GM21515 (cell line): Measurements from ENCODE around the gene KRT6C.

Experiments used
- ATAC-seq: cut with Tn5 transposase; IDR thresholded peaks from one replicate; pipeline ENCODE4 v1.9.1; 2021; ENCODE audit not compliant: unreplicated experiment

Gene KRT6C

DNA sequence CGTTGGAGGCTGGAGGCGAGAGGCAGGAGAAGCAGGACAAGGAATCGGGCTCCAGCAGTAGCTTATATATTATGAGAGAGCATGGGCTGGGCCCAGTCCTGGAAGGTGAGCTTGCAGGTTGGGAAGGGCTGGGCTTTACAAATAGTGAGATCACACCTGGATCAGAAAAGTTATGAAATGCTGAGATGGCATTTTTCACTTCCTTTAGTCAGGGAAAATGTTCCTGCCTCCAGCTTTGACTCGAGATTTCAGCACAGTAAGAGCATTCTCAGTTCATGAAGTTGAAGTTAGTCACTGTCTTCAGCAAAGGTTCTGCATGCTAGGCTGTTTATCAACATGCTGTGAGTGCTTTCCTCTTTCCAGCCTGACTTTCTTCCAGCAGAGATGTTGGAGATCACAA, at the start of gene KRT6C:
Gene KRT6C, minus strand, starts transcription at position 38 of the 400 bp plus-strand sequence. CDS start 68 bp downstream, outside the sequence.
- ATAC-seq = no peak

DNA sequence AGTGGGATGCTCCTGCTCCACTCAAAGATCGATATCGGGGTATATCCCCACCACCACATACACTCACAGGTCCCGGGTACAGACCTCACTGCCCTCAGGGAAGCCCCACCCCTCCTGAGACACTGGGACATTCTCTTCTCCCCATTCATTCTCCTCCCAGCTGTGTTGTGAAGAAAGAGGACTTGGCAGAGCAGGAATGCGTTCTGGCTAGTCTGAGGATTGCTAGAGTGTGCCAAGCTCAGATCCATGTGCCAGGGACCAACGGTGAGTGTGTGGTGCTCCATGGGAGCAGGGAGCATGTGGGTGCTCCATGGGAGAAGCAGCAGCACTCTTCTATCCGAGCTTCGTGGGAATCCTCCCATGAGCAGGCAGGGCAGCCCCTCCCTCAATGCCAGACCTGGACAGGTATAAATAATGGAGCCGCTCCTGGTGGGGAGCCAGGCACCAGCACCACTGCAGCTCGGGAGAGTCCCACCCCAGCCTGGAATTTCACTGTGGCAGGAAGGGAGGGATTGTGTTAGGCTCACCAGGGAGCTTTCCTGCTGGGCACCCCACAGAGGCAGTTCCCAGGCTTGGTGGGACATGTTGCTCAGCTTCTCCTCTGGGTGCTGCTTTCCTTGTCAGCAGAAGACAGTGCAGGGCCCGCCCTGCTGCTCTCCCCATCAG, 48.9 kb upstream of the KRT6C start:
- no peak for ATAC-seq

DNA sequence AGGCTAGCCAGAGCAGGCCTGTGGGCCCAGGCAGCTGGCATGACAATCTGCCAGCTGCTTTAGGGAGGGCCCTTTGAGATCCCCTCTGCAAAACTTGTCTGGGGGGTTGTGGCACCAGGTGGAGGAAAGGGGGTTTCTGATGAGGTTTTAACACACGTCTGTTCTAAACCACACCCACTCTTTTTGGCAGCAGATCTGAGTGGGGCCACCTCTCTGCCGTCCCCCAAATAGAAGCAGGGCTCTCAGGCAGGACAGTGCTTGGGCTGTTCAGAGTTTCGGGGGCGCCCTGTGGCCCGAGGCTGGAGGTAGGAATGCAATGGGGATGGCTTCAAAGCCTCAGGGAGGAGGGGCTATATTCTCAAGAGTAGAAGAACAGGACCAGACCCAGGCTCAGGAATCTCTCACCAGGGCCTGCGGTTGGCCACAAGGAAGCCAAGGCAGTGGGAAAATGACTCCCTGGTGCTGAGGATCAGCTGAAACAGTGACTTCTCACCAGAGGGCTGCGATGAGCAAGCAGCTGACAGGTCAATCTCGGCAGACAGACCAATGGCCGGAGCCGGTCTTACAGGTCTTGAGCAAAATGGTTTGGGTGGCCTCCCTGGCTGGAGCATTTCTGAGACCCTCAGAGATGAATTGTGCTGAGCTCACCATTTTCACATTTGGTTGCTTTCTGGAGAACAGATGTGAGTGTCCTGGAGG, 48.1 kb upstream of the KRT6C start:
- ATAC-seq = no peak

DNA sequence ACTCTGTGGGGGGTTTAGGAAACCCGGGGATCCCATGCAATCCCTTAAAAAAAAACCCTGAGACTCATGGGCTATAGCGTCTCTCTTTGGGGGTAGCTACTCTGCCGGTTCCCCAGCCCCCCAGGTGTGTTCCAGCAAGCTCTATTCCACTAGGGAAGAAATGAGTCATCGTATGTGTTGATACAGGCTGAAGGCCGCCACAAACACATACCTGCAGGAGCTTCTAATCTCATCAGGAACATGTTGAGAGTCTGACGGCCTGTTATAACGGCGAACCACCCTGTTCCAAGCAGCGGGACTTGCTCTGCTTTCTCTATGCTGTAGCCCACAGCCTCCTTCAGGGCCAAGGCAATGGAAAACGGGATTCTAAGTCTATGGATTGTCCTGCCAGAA, 47.6 kb upstream of the KRT6C start:
- no peak for ATAC-seq

DNA sequence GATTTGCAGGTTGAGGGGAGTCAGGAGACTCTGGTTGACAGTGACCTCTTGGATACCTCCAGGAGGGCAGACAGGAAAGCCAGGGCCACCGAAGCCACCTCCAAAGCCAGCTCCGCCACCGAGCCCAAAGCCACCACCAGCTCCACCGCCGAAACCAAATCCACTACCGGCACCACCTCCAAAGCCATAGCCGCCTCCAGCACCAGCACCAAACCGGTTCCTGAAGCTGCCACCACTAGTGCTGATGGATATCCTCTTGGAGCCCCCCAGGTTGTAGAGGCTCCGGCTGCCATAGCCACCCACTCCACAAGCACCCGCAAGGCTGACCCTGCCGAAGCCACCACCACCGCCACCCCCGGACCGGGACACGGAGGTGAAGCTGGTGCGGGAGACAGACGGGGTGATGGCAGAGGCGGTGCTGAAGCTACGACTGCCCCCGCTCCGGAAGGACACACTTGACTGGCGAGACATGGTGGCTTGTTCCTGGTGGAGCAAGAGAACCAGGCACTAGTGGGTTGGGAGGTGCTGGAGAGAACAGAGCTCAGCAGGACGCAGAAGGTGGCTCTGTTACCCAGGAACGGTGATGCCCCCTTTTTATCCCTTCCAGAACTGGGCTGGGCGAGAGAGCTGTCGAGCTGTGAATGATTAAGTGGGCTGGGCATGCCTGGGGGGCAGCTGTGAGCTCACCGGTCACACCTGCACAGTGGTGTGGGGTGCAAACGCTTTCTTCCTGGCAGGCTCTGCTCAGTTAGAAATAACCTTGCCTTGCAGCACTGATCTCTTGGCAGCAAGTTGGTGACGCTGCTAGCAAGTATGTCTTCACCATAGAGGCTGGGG, 46.4 kb upstream of the KRT6C start, which contains the start of gene KRT5:
Gene KRT5, minus strand, starts transcription at position 569 of the 837 bp plus-strand sequence. Its CDS starts 98 bp downstream, at position 471.
- ATAC-seq = no peak

DNA sequence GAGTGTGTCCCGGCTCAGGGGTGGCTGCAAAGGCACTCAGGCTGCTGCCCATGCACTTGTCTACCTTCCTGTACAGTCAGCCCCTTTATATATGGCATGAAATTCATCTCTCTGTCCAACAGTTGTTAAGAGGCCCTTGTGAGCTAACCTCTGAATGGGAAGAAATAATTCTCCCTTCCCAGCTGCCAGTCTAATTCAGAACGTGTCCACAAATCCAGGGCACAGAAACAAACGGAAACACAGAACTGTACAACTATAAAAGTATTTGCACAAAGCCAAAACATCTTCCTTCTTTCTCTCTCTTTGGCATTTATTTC, 45.7 kb upstream of the KRT6C start:
- no peak for ATAC-seq

DNA sequence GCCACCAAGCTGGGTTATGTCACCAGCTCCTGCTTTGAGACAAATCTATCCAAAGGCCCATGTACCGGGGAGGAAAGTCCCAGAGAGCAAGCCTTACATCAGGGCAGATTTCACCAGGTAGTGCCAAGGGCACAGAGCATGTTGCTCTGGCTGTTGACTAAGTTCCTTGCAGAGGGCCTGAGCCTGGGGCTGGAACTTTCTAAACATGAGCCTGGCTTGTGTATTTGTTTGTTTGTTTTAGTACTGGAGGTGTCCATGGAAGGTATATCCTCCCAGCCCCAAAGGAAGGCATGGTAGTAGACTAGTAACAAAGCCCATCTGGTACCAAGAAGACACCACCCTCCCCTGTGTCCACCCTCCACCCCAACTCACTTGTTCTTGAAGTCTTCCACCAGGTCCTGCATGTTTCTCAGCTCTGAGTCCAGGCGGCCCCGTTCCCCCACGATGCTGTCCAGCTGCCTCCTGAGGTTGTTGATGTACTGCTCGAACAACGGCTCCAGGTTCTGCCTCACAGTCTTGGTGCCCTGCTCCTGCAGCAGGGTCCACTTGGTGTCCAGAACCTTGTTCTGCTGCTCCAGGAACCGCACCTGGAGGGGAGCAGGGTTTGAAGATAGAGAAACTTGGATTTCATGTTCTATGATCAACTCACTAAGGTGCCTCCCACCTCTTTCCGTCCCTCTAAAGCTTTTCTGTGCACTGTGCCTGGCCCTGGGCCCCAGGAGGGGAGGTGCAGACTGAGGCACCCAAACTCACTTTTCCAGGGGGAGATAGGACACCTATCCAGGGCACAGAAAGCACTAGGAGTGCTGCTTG, 45.2 kb upstream of the KRT6C start:
- no peak for ATAC-seq

DNA sequence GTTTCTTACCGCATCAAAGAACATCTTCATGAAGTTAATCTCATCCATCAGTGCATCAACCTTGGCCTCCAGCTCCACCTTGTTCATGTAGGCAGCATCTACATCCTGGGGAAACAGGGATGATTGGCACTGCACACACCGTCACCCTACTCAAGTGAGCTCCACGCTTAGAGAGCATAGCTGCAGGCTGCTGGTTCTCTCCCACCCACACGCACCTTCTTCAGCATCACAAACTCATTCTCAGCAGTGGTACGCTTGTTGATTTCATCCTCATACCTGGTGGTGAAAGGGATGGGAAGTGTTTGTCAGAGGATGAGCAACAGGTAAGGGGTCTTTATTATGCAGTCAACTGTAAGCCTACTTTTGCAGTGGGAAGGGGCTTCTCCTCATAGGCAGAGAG, 44.3 kb upstream of the KRT6C start:
- ATAC-seq = no peak

- ATAC-seq = no peak
These were observed 43.6 kb upstream of the KRT6C start for GRCh38 chr12:52517005-52517835.

DNA sequence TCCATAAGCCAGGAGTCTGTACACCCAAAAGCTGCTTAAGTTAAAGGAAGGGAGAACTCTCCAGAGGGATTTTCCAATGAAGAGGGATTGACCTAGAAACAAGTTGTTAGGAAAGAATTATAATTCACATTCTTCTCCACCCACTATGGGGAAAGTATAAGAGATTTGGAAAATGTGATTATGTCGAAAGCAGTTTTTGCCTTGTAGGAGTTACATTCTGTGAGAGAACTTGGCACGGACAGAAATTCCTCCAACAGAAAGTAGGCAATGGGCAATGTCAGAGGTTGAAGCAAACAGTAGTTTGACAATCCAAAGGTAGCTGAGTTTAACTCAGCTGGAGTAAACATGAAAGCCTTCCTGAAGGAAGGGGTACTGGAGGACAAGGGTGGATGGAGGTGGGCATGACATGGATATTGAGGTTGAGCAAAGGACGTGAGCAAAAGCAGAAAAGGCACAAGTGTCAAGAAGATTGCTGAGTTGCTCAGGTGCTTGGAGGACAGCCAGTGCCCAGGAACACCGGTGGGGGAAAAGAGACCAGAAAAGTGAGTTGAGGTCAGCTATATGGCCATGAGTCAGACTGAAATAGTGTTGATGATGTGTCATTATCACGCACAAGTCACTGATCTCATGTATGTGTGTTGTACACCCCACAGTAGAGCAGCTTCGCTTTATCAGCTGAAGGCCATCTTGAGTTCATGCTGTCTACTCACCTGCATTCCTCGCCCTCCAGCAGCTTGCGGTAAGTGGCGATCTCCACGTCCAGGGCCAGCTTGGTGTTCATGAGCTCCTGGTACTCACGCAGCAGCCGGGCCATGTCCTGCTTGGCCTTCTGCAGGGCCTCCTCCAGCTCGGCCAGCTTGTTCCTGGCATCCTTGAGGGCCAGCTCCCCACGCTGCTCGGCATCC, 42.6 kb upstream of the KRT6C start:
- ATAC-seq = no peak

DNA sequence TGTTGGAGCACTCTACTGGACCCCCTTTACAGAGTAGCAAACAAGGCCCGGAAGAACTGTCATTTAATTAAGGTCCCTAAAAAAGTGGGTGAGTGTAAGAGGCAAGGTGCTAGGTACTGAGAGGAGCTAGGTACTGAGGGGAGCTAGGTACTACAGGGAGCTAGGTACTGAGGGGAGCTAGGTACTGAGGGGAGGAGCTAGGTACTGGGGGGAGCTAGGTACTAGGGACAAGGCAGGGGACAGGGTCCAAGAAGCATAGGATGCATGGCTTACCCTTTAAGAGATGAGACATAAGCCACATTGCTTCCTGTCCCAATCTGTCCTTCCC, 41.7 kb upstream of the KRT6C start:
- no peak for ATAC-seq

- no peak for ATAC-seq
These were observed 41.1 kb upstream of the KRT6C start for GRCh38 chr12:52514471-52515318.

GRCh38 chr12:52513736-52514135, 40.1 kb upstream of the KRT6C start:
- no peak for ATAC-seq

DNA sequence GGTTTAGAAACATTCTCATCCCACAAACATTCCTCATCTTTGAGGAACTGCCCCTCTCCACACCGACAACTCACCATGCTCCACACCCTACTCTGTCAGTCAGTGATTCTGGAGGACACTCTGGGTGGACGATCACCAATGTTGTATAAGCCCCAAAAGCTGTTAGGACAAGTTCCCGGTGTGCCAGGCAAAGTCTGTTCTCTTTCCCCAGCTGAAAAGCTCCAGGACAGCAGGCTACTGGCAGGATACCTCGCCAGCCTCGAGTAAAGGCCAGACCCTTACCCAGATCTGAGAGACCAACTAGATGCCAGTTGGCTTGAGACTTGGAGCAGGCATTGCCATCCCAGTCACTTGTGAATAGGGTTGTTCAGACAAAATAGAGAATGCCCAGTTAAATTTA, 34.6 kb upstream of the KRT6C start:
- no peak for ATAC-seq

DNA sequence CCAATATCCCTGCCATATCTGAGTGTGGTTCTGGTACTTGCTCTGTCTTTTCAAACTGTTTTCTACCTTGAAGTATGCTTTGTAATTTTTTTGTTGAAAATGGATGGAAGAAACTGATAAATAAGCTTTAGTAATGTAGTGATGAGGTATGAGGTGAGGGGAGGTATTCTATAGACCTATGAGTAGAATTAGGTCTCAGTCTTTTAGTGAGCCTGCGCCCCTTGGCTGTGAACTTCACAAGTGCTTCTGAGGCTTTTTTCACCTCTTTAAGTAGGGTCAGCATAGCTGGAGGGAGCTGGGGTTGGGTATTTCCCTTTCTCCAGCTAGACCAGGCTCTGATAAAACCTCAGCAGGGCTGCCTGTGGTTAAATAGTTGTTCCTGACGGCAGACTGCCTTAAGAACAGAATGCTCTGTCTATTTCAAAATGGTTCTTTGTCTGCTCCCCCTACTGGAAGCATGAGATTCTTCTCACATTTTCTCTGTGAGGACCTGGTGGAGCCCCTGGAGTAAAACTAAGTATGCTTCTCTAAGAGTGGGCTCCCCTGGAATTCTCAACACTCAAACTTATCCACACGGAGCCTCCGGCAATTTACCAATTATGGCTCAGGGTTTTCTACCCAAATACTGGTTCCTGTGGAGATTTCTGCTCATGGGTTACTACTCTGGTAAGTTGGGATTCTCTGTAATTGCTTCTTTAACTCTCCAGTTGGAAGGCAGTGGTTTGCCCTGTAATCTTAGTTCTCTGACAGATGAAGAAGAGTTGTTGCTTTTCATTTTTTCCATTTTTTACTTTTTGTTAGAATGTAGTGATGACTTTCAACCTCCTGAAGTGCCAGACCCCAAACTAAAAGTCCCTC, 33.5 kb upstream of the KRT6C start:
- ATAC-seq = no peak

DNA sequence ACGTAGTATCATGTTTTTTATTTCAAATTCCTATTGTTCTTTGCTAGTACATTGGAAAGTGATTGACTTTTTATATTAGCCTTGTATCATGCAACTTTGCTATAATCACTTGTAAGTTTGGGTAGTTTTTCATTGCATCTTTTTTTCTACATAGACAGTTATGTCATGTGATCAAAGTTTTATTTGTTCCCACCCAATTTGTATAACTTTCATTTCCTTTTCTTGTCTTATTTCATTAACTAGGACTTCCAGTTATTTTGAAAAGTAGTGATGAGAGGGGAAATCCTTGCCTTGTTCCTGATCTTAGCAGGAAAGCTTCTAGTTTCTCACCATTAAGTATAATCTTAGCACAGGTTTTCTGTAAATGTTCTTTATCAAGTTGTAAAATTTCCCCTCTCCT, 29.3 kb upstream of the KRT6C start:
- no peak for ATAC-seq

GRCh38 chr12:52501490-52501889, 27.9 kb upstream of the KRT6C start:
- no peak for ATAC-seq
